Panc1 (cell line): ENCODE measurements around the gene DOK6.

Source experiments
- CTCF ChIP-seq: fragments of 450-650 bp; IDR thresholded peaks from 2 replicates; pipeline ENCODE4 v1.5.1; 2017; ENCODE audit warnings: mild to moderate bottlenecking
- POLR2AphosphoS5 ChIP-seq: IDR thresholded peaks from 2 replicates; pipeline ENCODE4 v1.6.1; 2012; ENCODE audit warnings: mild to moderate bottlenecking, low read depth, low read length, moderate library complexity
- REST ChIP-seq, 2 experiments: IDR thresholded peaks; 2 replicates each; pipeline ENCODE4 v1.6.1; 2011 to 2012; ENCODE audit warnings: low read depth in 2 of 2, control low read depth in 1 of 2, low read length in 1 of 2, mild to moderate bottlenecking in 1 of 2, moderate library complexity in 1 of 2; ENCODE audit not compliant: insufficient read depth in 1 of 2

- no peak for TF ChIP-seq CTCF
- no peak for TF ChIP-seq REST (IDR thresholded peaks at IDR 0.05; ENCODE audit: insufficient read depth in 1 of 2, low read depth in 2 of 2, low read length in 1 of 2)
- no peak for TF ChIP-seq POLR2AphosphoS5
Observed at GRCh38 chr18:69677595-69677994, 276.9 kb downstream of the DOK6 start.
